Tibial nerve (tissue), 4 donors: ENCODE measurements around the gene ETFB. TPM values are rescaled to one million over a fixed set of nuclear protein-coding genes. Genes with fewer than 3 reads are reported as not detected.

Experiments
- DNase-seq, 2 donors: peaks; one replicate each; pipeline ENCODE4 v3.0.0-alpha.2; 2019; ENCODE audit warnings: low spot score in 2 of 2
- H3K27ac ChIP-seq, 4 donors: fragments of 200-600 bp; sonication (generic) in 3 of 4; one replicate each; pipeline ENCODE4 v1.5.1; 2017 to 2019; ENCODE audit warnings: mild to moderate bottlenecking in 1 of 4
- H3K27me3 ChIP-seq, 2 donors: fragments of 200-600 bp; sonication (generic) in 1 of 2; one replicate each; pipeline versions ENCODE4 v1.5.1 to v1.6.0; 2017 to 2019
- H3K36me3 ChIP-seq, 3 donors: fragments of 200-600 bp; sonication (generic); one replicate each; pipeline ENCODE4 v1.5.1; 2018 to 2019
- H3K4me1 ChIP-seq, 4 donors: fragments of 200-600 bp; sonication (generic) in 3 of 4; one replicate each; pipeline ENCODE4 v1.5.1; 2017 to 2019
- H3K4me3 ChIP-seq, 4 donors: fragments of 200-600 bp; sonication (generic) in 3 of 4; one replicate each; pipeline ENCODE4 v1.5.1; 2017 to 2019; ENCODE audit warnings: mild to moderate bottlenecking in 1 of 4, moderate library complexity in 1 of 4
- H3K9me3 ChIP-seq, 4 donors: fragments of 200-600 bp; sonication (generic) in 3 of 4; one replicate each; pipeline ENCODE4 v1.5.1; 2017 to 2019
- EP300 ChIP-seq, 2 donors: sonication (generic); formaldehyde crosslinking; IDR thresholded peaks; one replicate each; pipeline ENCODE4 v1.6.1; 2017; ENCODE audit warnings: antibody characterized with exemption in 2 of 2, mild to moderate bottlenecking in 1 of 2
- POLR2A ChIP-seq, 2 donors: fragments of 450-650 bp; IDR thresholded peaks; one replicate each; pipeline ENCODE4 v1.6.1; 2017; ENCODE audit warnings: antibody characterized with exemption in 2 of 2, mild to moderate bottlenecking in 2 of 2, moderate library complexity in 2 of 2
- WGBS, 2 donors: methylation state at CpG; one replicate each; pipeline ENCODE4 v1.1.5; 2018; 5-methylcytosine and 5-hydroxymethylcytosine counted together
- total RNA-seq, 4 donors: library from RNA; depleted of rRNA; stranded (reverse); fragments of >200 nt; gene quantifications; one replicate each; pipeline ENCODE4 v1.1.0, GENCODE V29; 2016
- TF ChIP-seq, protein P1 (sequence below), 5 experiments: fragments of 200-600 bp in 3 of 5; fragments of 450-650 bp in 2 of 5; sonication (generic) in 3 of 5; IDR thresholded peaks; one replicate each; pipeline ENCODE4 v1.5.1; 2016 to 2019; ENCODE audit warnings: antibody characterized with exemption in 5 of 5, mild to moderate bottlenecking in 3 of 5, moderate library complexity in 2 of 5

The ETFB gene
- total RNA-seq, 4 donors from 2014 or later, result 73.2 to 118 (median 101) TPM

DNA sequence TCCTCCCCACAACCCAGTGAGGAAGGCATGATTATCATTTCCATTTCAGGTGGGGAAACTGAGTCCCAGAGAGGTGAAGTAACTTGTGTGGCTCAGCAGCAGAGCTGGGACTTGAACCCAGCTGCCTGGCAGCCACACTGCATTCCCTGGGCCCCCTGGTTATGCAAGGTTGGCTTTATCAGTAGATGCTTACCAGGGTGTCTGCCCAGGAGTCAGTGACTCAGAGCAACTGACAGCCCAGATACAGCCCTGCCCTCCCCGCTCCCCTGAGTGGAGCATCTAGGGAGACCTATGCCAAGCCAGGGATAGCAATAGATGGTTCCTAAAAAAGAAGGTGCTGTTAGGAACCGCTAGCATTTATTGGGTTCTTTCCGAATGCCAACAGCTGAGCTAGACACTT is 48.8 kb downstream of the ETFB start:
- Histone ChIP-seq H3K36me3 (no peaks in the 10 kb centered on the region), H3K4me1 (no peaks in the 10 kb centered on the region), H3K27me3 (peaks cover 0 to 14% of the 10 kb centered on the region in 2 donors), H3K9me3 (peaks cover 0 to 15% (median 0%) of the 10 kb centered on the region in 4 donors), H3K27ac (no peak overlapping the region), H3K4me3 (no peak overlapping the region)
- DNase-seq, result no peak
- TF ChIP-seq POLR2A (IDR thresholded peaks at IDR 0.05) (no peak), EP300 (IDR thresholded peaks at IDR 0.05) (no peak)
- TF ChIP-seq, protein P1, sequence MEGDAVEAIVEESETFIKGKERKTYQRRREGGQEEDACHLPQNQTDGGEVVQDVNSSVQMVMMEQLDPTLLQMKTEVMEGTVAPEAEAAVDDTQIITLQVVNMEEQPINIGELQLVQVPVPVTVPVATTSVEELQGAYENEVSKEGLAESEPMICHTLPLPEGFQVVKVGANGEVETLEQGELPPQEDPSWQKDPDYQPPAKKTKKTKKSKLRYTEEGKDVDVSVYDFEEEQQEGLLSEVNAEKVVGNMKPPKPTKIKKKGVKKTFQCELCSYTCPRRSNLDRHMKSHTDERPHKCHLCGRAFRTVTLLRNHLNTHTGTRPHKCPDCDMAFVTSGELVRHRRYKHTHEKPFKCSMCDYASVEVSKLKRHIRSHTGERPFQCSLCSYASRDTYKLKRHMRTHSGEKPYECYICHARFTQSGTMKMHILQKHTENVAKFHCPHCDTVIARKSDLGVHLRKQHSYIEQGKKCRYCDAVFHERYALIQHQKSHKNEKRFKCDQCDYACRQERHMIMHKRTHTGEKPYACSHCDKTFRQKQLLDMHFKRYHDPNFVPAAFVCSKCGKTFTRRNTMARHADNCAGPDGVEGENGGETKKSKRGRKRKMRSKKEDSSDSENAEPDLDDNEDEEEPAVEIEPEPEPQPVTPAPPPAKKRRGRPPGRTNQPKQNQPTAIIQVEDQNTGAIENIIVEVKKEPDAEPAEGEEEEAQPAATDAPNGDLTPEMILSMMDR (IDR thresholded peaks at IDR 0.05), result no peak
- WGBS, 2 donors, result 87 to 92% methylated on average over 3 of the region's 3 CpGs

DNA sequence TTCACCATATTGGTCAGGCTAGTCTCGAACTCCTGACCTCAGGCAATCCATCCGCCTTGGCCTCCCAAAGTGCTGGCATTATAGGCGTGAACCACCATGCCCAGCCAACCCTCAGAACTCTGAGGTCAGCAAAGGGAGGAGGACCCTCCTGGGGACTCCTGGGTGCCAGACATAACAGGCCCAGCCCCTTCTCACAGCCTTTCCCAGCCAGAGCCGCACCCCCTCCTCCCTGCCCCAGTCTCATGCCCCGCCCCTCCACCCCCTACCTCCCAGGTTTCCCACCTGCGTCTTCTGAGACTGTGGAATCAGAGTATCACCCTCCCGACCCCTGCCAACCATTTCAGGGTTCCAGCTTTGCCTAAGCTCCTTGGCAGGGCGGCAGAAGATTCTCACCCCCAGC is 49.5 kb downstream of the ETFB start:
- no peaks in the 10 kb centered on the region for H3K4me1 ChIP-seq
- no peak for DNase-seq
- H3K9me3 ChIP-seq, result peaks cover 0 to 15% (median 0%) of the 10 kb centered on the region in 4 donors
- no peak overlapping the region for H3K4me3 ChIP-seq
- TF ChIP-seq, protein P1 (IDR thresholded peaks at IDR 0.05), result no peak
- no peaks in the 10 kb centered on the region for H3K36me3 ChIP-seq
- H3K27me3 ChIP-seq, result peaks cover 0 to 21% of the 10 kb centered on the region in 2 donors
- 66% methylated on average over 7 to 8 of the region's 8 CpGs for WGBS, 2 donors
- no peak overlapping the region for H3K27ac ChIP-seq

DNA sequence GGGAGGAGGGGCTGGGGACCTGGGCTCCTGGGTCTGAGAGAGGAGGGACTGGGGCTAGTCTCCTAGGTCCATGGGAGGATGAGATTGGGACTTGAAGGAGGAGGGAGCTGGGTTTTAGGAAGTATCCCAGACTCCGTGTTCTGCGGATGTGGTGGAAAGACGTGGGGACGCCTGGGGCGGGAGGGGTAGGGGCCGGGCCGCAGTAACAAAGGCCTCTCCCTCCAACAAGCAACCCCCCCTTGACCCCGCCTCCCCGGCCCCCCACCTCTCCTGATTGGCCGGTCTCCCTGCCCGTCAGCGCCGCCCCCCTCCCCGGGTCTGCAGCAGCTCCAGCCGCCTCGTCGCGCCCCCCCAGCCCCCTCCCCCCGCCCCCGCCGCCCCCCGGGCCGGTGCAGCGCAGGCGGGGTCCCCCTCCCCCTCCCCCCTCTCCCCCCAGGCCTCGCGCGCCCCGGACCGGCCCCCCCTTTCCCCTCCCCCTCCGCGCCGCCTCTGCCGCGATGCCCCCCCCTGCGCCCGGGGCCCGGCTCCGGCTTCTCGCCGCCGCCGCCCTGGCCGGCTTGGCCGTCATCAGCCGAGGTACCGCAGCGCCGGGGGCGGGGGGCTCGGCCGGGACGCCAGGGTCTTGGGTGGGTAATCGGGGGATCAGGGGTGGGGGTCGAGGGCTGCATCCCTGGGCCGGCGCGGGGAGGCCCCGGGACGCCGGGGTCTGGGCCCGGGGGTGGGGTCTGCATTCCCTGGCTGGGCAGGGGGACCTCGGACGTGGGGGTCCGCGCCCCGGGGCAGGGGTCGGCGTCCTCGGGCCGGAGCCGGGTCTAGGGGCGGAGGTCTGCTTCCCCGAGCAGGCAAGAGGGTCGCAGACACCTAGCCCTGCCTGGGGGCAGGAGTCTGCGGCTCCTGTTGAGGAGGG is 54.6 kb downstream of the ETFB start, which contains the start of gene IGLON5:
Gene IGLON5 (plus strand): TSS at position 294 of the 907 bp plus-strand sequence. CDS start 204 bp downstream, at position 498.
- DNase-seq, result no peak
- H3K27me3 ChIP-seq, result peaks cover 0 to 41% of the 10 kb centered on the region in 2 donors
- TF ChIP-seq POLR2A (IDR thresholded peaks at IDR 0.05) (no peak), EP300 (IDR thresholded peaks at IDR 0.05) (no peak)
- TF ChIP-seq, protein P1 (IDR thresholded peaks at IDR 0.05), result no peak

DNA sequence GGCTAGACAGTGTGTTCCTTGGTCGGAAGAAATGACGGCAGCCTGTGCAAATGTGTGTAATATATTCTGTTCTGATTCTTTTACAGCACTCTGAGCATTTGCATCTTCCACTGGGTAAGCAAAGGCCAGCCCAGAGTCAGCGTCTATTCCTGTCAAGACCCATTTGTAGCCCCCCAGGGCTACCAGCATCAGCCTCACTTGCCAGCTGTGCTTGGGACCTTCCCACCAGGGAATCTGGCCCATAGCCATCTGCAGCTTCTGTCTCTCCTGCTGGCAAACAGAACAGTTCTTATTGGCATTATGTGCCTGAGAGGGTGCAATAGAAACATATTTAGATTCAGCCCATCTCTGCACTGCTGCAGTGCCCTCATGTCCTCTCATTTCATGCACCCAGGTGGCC is 60.7 kb downstream of the ETFB start:
- Histone ChIP-seq H3K36me3 (no peaks in the 10 kb centered on the region), H3K27ac (no peak overlapping the region), H3K4me1 (no peaks in the 10 kb centered on the region), H3K4me3 (no peak overlapping the region), H3K9me3 (peaks cover 0 to 67% (median 4%) of the 10 kb centered on the region in 4 donors), H3K27me3 (peaks cover 0 to 22% of the 10 kb centered on the region in 2 donors)
- TF ChIP-seq POLR2A (IDR thresholded peaks at IDR 0.05), result no peak
- TF ChIP-seq, protein P1 (IDR thresholded peaks at IDR 0.05), result no peak
- no peak for TF ChIP-seq EP300 (IDR thresholded peaks at IDR 0.05)
- WGBS, 2 donors, result 76 to 78% methylated on average over 3 of the region's 3 CpGs
- DNase-seq, result no peak

More for the DNA sequence above, 54.6 kb downstream of the ETFB start, which contains the start of gene IGLON5:
- Histone ChIP-seq H3K4me3 (no peak within 1 kb of the TSS), H3K27ac (no peak within 1 kb of the TSS), H3K36me3 (no peaks in the 10 kb centered on the region), H3K9me3 (peaks cover 0 to 33% (median 0%) of the 10 kb centered on the region in 4 donors), H3K4me1 (no peaks in the 10 kb centered on the region)
- WGBS, 2 donors, result 6 to 18% methylated on average over 6 to 14 of the region's 76 CpGs

DNA sequence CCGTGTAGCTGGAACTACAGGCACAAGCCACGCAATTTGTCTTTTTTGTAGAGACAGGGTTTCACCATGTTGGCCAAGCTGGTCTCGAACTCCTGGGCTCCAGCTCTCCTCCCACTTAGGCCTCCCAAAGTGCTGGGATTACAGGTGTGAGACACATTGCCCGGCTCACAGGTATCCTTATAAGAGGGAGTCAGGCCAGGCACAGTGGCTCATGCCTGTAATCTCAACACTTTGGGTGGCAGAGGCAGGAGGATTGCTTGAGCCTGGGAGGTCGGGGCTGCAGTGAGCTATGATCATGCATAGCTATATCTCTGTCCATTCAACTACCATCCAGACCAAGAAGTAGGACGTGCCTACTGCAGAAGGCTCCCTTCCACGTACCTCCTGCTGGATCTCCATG is 64.9 kb downstream of the ETFB start:
- Histone ChIP-seq H3K27me3 (no peaks in the 10 kb centered on the region), H3K36me3 (no peaks in the 10 kb centered on the region), H3K9me3 (peaks cover 0 to 51% (median 4%) of the 10 kb centered on the region in 4 donors), H3K4me3 (no peak overlapping the region), H3K27ac (no peak overlapping the region), H3K4me1 (no peaks in the 10 kb centered on the region)
- 78 to 79% methylated on average over 7 of the region's 7 CpGs for WGBS, 2 donors
- TF ChIP-seq EP300 (IDR thresholded peaks at IDR 0.05), result no peak
- TF ChIP-seq, protein P1 (IDR thresholded peaks at IDR 0.05), result no peak
- no peak for TF ChIP-seq POLR2A (IDR thresholded peaks at IDR 0.05)
- DNase-seq, result no peak
